KMS-11 (cell line): ENCODE results near the gene IFT122.

ENCODE experiments used
- H2AFZ ChIP-seq: fragments of 200-600 bp; sonication (generic); 2 replicates; pipeline ENCODE4 v1.6.1; 2016; ENCODE audit warnings: antibody characterized with exemption, mixed run types, low read depth
- H3K27ac ChIP-seq: fragments of 200-600 bp; sonication (generic); 2 replicates; pipeline ENCODE4 v1.6.1; 2016; ENCODE audit warnings: mild to moderate bottlenecking, mixed run types
- H3K27me3 ChIP-seq: fragments of 200-600 bp; sonication (generic); 2 replicates; pipeline ENCODE4 v1.6.1; 2017; ENCODE audit warnings: mild to moderate bottlenecking, low read depth, mixed run types, moderate library complexity; ENCODE audit not compliant: insufficient read depth
- H3K36me3 ChIP-seq: fragments of 200-600 bp; sonication (generic); 2 replicates; pipeline ENCODE4 v1.6.1; 2017; ENCODE audit warnings: mild to moderate bottlenecking, mixed run types; ENCODE audit not compliant: insufficient read depth
- H3K4me1 ChIP-seq: fragments of 200-600 bp; sonication (generic); 2 replicates; pipeline ENCODE4 v1.6.1; 2016; ENCODE audit warnings: mild to moderate bottlenecking, low read depth, mixed run types; ENCODE audit not compliant: poor library complexity, severe bottlenecking
- H3K4me2 ChIP-seq: fragments of 200-600 bp; sonication (generic); 2 replicates; pipeline ENCODE4 v1.7.0; 2016; ENCODE audit warnings: mild to moderate bottlenecking, mixed run types
- H3K4me3 ChIP-seq: fragments of 200-600 bp; sonication (generic); IDR thresholded peaks from 2 replicates; pipeline ENCODE4 v1.6.1; 2017; ENCODE audit warnings: low read depth, low read length, mixed read lengths; ENCODE audit not compliant: insufficient read depth
- H3K79me2 ChIP-seq: fragments of 200-600 bp; sonication (generic); 2 replicates; pipeline ENCODE4 v1.6.1; 2016; ENCODE audit warnings: low read depth, mixed run types; ENCODE audit not compliant: insufficient read depth
- H3K9ac ChIP-seq: fragments of 200-600 bp; sonication (generic); 2 replicates; pipeline ENCODE4 v1.6.1; 2016; ENCODE audit warnings: mild to moderate bottlenecking, mixed run types
- H4K20me1 ChIP-seq: fragments of 200-600 bp; sonication (generic); 2 replicates; pipeline ENCODE4 v1.6.1; 2016; ENCODE audit warnings: mild to moderate bottlenecking, mixed run types; ENCODE audit not compliant: insufficient read depth
- TF ChIP-seq, protein P1 (sequence below): fragments of 200-600 bp; sonication (generic); conservative IDR thresholded peaks from 2 replicates; pipeline ENCODE4 v1.6.1; 2017; ENCODE audit warnings: low read depth, mild to moderate bottlenecking, antibody characterized with exemption, low read length, moderate library complexity, mixed read lengths

IFT122 gene

DNA sequence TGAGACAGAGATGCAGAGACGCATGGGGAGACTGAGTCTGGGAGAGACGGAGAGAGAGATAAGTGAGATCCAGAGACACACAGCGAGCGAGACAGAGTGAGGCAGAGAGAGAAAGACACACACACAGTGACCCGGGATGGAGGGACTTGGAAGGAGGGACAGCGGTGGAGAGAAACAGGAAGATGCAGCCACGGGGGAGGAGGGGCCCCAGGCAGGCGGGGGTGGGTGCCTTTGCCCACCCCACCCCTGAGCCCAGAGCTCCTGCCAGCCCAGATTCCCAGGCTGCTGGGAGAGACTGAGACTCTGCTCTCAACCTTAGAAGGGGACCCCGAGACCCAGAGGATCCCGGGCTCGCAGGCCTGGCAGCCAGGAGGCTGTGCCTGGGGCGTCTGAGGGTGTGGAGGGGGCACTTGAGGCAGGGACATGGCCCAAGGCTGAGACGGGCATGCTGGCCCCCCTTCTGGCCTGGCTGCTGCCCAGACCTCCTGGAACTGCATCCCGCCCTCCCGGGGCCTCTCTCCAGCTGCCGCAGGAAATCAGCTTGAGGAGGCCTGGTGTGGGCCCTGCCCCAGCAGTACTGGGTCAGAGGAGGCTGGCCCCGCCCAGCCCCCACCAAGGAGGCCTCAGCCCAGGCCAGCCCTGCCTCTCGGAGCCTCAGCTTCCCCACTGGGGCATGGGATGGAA, 121.0 kb downstream of the IFT122 start:
- TF ChIP-seq, protein P1, sequence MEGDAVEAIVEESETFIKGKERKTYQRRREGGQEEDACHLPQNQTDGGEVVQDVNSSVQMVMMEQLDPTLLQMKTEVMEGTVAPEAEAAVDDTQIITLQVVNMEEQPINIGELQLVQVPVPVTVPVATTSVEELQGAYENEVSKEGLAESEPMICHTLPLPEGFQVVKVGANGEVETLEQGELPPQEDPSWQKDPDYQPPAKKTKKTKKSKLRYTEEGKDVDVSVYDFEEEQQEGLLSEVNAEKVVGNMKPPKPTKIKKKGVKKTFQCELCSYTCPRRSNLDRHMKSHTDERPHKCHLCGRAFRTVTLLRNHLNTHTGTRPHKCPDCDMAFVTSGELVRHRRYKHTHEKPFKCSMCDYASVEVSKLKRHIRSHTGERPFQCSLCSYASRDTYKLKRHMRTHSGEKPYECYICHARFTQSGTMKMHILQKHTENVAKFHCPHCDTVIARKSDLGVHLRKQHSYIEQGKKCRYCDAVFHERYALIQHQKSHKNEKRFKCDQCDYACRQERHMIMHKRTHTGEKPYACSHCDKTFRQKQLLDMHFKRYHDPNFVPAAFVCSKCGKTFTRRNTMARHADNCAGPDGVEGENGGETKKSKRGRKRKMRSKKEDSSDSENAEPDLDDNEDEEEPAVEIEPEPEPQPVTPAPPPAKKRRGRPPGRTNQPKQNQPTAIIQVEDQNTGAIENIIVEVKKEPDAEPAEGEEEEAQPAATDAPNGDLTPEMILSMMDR, result no peak
- H3K36me3 ChIP-seq, result no peaks in the 10 kb centered on the region
- no peaks in the 10 kb centered on the region for H3K27me3 ChIP-seq
- no peak overlapping the region for H3K9ac ChIP-seq
- H3K4me1 ChIP-seq, result peaks cover 6% of the 10 kb centered on the region
- no peak overlapping the region for H3K4me3 ChIP-seq
- no peak overlapping the region for H3K27ac ChIP-seq
- no peaks in the 10 kb centered on the region for H3K79me2 ChIP-seq
- no peaks in the 10 kb centered on the region for H4K20me1 ChIP-seq
- no peak overlapping the region for H2AFZ ChIP-seq
- no peak overlapping the region for H3K4me2 ChIP-seq

DNA sequence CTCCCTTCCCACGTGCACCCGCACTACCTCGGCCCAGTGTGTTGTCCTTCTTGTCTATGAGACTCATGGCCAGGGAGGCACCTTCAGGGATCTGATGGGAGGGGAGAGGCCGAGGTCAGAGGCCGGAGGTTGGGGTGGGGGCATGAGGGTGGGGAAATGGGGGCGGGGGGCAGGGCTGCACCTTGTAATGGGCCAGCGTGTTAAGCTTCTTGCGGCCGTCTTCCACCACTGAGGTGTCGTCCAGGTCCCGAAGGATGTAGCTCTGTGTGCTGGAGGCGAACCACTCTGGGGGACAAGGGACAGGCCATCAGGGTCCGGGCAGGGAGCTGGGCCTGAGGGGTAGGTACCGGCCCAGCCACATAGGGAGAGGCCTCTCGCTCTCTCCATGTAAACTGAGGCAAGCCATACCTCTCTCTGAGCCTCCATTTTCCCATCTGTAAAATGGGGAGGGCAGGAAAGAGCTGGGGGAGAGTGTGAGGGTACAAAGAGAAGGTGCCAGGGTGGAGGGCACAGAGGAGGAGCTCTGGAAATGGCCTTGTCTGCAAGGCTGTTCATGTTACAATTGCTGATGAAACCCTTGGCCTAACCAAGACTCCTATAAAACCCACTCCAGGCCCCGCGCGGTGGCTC, 121.7 kb downstream of the IFT122 start:
- no peak overlapping the region for H3K9ac ChIP-seq
- H3K4me2 ChIP-seq, result no peak overlapping the region

DNA sequence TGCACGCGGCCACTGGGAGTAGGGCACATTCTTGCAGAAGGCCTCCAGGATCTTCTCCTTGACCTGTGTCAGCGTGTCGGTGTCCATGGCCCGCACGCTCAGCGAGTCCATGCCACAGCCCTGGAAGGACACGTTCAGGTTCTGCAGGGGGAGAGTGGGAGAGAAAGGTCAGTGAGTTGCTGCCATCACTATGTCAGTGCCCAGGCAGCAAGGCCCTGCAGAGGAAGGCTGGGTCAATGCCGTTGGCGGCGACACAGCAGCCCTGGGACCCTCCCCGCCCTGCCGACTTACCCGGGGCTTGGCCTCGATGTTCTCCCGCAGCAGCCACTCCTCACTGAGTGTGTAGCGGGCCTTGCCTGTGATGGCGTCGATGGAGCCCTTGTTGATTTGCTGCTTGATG, 122.8 kb downstream of the IFT122 start:
- no peak overlapping the region for H3K27ac ChIP-seq
- no peaks in the 10 kb centered on the region for H4K20me1 ChIP-seq
- no peaks in the 10 kb centered on the region for H3K79me2 ChIP-seq
- TF ChIP-seq, protein P1, result no peak
- H3K27me3 ChIP-seq, result no peaks in the 10 kb centered on the region
- no peaks in the 10 kb centered on the region for H3K36me3 ChIP-seq
- no peak overlapping the region for H2AFZ ChIP-seq
- no peak overlapping the region for H3K9ac ChIP-seq
- H3K4me3 ChIP-seq, result no peak overlapping the region
- H3K4me2 ChIP-seq, result no peak overlapping the region
- peaks cover 6% of the 10 kb centered on the region for H3K4me1 ChIP-seq

More for the DNA sequence above, 121.7 kb downstream of the IFT122 start:
- TF ChIP-seq, protein P1, result no peak
- H3K4me3 ChIP-seq, result no peak overlapping the region
- no peaks in the 10 kb centered on the region for H3K36me3 ChIP-seq
- H2AFZ ChIP-seq, result no peak overlapping the region
- H3K27ac ChIP-seq, result no peak overlapping the region
- H4K20me1 ChIP-seq, result no peaks in the 10 kb centered on the region
- no peaks in the 10 kb centered on the region for H3K27me3 ChIP-seq
- peaks cover 6% of the 10 kb centered on the region for H3K4me1 ChIP-seq
- no peaks in the 10 kb centered on the region for H3K79me2 ChIP-seq

DNA sequence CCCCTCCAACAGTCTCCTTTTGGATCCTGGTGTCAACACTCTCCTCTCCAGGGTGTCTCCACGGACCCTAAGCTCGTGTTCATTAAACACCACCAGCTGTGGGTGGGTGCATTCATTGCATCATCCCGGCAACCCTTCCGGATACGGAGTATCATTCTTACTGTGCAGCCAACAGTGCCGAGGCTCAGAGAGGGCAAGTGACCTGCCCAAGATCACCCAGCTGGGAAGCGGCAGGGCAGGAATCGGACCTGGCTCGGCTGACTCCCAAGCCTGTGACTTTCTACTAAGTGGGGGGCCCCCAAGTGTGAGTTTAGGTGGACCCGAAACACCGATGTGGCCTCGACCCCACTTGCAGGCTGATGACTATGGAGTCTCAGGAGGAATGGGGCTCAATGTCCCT, 123.3 kb downstream of the IFT122 start:
- TF ChIP-seq, protein P1, result no peak
- no peaks in the 10 kb centered on the region for H3K36me3 ChIP-seq

More for the DNA sequence above, 123.3 kb downstream of the IFT122 start:
- no peaks in the 10 kb centered on the region for H3K79me2 ChIP-seq
- no peak overlapping the region for H3K4me2 ChIP-seq
- H3K27ac ChIP-seq, result no peak overlapping the region
- H4K20me1 ChIP-seq, result no peaks in the 10 kb centered on the region
- H2AFZ ChIP-seq, result no peak overlapping the region
- H3K9ac ChIP-seq, result no peak overlapping the region
- H3K27me3 ChIP-seq, result no peaks in the 10 kb centered on the region
- H3K4me1 ChIP-seq, result peaks cover 6% of the 10 kb centered on the region
- H3K4me3 ChIP-seq, result no peak overlapping the region
